ENCODE results near the gene LRSAM1. TPM values are rescaled to one million over a fixed set of nuclear protein-coding genes. Genes with fewer than 3 reads are reported as not detected.

The LRSAM1 gene
- total RNA-seq, 1 experiment from 2014 or later, result 20.0 TPM

DNA sequence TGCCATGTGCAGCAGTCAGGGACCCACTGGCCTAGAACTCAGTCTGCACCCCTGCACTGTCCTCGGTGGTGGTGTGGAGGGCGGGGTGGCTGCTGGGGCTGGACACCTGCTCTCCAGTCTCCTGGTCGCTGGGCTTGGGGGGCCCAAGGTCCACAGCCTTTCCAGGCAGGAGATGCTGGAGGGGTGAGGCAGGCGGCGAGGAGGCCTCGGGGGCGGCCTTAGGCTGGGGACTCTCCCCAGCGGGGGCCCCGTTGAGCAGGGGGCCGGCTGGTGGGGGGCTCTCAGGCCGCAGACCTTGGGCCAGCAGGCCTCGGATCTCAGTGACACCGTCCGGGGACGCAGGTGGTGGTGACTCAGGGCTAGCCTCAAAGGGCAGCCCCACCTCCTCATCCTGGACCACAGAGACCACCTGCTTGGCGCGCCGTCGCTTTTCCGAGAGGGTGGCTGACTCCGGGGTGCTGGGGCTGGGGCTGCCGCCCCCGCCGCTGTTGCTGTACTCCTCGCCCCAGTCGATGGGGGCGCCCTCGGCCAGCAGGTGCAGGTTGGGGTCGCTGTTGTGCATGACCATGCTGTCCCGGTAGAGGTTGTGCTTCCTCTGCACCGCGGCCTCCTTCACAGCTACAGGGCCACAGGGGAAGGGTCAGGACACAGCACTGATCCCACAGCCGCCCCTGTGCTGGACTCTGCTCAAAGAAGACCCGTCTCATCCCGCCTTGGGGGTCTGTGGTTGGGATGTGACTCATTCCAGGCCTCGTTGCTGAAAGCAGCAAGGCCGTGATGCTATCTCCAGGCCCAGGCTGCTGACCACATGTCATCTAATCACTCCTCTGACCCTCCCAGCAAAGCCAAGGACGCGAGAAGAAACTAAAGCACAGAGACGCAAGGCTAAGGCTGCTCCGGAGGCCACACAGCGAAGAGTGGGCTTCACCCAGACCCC lies 55.8 kb downstream of the LRSAM1 start:
- in situ Hi-C loops (cut with HindIII; ENCODE audit: low sequenced_read_pairs), result no loop called here
- DNase-seq (ENCODE audit: low spot score), result no peak

DNA sequence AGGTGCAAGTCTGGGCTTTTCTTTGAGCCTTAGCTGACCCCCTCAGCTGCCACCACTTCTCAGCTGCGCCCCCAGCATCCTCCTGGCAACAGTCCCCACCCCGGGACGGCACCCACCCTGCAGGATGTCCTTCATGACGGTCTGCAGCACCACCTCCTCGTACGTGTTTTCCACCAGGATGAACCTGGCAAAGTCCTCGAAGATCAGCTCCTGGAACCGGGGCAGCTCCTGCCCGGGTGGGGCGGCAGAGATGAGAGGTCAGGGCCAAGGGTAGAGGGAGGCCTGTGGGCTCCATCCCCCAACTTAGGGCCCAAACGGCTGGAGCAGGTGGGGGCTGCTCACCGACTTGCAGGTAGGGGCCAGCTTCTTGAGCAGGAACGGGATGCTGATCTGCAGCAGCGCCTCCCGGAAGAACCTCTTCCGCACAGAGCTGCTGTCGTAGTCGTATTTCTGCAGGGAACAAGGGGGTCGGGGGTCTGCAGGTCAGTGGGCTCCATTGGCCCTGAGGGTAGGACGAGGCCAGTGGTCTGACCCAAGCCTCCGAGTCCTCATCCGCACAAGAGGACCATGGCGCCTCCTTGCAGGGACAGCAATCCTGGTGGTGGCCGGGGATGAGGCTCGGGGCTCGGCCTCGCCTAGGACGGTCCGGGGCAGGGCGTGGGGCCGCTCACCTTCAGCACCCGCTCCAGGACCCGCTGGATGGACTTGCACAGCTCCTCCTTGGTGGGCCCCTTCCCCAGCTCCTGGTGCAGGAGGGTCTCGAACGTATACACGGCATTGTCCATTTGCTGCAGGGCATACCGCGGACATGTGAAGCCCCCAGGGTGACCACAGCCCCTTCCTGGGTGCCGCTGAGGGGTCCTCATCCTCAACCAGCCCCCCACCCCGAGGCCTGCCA lies 56.7 kb downstream of the LRSAM1 start:
- DNase-seq (ENCODE audit: low spot score), result no peak
- in situ Hi-C loops (cut with HindIII; ENCODE audit: low sequenced_read_pairs), result no loop called here

DNA sequence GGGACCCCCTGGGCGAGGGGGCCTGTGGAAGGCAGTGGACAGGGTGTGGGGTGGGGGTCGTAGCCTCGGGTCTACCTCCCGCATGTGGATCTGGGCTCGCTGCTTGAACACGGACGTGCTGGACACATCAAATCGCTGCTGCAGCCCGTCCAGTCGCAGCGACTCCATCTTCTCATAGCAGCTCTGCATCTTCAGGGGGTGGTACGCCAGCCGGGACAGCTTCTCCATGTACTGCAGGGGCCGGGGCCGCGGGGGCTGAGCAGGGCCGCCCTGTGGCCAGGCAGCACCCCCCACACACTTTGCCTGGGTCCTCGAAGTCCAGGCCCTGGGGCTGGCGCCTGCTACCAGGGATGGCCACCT lies 57.6 kb downstream of the LRSAM1 start:
- no peak for DNase-seq (ENCODE audit: low spot score)
- in situ Hi-C loops (cut with HindIII; ENCODE audit: low sequenced_read_pairs), result no loop called here

DNA sequence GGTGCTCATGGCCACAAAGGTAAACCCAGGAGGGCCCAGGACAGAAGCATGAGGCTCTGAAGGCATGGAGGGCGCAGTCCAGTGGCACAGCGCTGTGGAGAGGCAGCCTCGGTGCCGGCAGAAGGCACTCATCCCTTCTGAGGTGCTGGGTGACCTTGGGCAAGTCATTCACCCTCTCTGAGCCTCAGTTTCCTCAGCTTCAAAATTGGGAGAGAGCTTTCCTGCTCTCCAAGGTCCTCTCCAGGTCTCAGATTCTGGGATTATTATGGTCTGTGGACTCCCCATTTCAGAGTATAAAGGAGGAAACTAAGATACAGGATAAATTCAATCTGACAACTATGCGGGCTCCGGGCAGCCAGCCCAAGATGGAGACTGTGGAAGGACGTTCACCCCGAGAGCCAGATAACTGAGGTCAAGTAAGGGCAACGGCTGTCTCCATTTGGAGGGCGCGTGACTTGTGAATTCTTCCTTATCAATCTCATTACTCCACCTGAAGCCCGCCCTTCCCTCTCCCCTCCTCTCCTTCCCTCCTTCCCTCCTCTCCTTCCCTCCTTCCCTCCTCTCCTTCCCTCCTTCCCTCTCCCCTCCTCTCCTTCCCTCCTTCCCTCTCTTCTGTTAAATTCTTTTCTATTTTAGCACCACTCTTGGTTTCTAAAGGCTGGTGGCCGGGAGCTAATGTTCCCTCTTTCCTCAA lies 58.1 kb downstream of the LRSAM1 start:
- in situ Hi-C loops (cut with HindIII; ENCODE audit: low sequenced_read_pairs), result no loop called here
- no peak for DNase-seq (ENCODE audit: low spot score)

DNA sequence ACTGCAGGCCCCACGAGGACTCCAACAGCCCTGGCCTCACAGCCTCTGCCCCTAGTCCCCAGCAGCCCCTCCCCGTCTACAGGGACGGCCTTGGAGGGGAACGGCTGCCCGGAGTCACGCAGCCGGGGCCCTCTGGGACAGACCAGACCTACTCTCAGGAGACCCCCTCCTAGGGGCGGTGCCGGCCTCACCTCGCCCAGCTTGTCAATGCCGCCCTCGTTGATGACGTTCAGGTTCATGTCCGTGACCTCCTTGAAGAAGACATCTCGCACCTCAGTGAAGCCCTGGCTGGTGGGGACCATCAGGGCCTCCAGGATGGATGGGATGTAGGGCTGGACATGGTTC lies 58.6 kb downstream of the LRSAM1 start:
- no peak for DNase-seq (ENCODE audit: low spot score)
- in situ Hi-C loops (cut with HindIII; ENCODE audit: low sequenced_read_pairs), result no loop called here

DNA sequence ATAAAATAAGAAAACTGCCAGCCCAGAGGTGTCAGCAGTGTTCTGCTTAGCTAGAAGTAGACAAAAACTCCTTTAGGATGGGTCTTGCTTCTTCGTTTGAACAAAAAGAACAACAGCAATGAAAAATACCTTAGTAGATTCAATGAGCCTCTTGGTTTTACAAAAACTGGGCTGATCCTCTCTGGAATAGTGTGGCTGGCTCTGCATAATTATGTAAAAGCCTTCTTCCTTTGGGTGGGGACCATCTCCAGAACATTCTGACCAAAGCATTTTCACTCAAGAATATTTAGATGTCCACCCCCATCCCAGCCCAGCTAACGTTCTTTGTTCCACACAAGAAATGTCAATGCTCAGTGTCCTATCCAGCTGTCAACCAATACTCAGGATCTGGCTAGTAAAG lies 63.2 kb downstream of the LRSAM1 start:
- in situ Hi-C loops (cut with HindIII; ENCODE audit: low sequenced_read_pairs), result no loop called here
- DNase-seq (ENCODE audit: low spot score), result no peak

DNA sequence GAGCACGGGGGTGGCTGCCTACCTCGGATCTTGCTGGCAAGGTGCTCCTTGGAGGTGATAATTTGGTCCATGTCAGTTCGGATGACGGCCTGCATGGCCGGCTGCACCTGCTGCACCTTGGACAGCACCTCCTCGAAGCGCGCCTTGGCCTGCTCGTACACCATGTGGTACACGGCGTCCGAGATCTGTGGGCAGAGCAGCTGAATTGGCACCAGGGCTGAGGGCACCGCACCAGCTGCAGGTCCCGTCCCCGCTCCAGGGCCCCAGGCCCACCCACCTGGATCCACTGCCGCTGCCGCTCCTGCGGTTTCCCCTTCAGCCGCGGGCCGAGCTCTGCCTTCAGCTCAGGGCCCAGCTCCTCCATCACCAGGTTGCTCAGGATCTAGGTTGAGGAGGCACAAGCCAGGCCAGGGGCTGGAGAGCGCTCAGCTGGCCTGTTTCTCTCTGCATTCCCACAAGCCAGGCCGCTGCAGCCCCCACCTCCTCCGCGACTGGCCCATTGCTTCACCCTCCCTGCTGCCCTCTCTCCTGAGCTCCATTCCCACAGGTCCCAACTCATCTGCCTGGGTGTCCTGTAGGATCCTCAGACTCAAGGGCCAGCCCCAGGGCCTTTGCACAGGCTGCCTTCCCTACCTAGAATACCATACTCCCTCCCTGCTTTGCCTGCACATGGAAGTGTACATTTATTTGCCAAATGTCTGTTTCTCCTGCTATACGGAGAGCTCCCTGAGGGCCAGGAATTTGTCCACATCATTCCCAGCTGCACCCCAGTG lies 65.7 kb downstream of the LRSAM1 start:
- in situ Hi-C loops (cut with HindIII; ENCODE audit: low sequenced_read_pairs), result no loop called here
- no peak for DNase-seq (ENCODE audit: low spot score)

DNA sequence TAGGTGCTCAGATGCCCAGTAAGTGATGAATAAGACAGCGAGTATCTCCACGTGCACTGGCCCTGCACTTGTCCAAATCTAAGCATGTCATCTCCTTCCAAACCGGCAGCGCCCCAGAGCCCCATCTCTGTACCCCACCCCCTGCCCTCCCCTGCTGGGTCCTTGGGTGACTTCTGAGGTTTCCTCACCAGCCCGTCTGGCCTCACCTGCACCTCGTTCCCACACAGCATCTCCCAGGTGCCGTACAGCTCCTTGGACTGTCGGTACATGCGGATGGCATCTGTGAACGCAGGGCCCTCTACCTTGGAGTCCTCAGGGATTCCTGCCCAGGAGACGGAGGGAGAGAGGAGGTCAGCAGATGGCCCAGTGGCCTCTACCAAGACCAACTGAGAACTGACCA lies 66.3 kb downstream of the LRSAM1 start:
- in situ Hi-C loops (cut with HindIII; ENCODE audit: low sequenced_read_pairs), result no loop called here

DNA sequence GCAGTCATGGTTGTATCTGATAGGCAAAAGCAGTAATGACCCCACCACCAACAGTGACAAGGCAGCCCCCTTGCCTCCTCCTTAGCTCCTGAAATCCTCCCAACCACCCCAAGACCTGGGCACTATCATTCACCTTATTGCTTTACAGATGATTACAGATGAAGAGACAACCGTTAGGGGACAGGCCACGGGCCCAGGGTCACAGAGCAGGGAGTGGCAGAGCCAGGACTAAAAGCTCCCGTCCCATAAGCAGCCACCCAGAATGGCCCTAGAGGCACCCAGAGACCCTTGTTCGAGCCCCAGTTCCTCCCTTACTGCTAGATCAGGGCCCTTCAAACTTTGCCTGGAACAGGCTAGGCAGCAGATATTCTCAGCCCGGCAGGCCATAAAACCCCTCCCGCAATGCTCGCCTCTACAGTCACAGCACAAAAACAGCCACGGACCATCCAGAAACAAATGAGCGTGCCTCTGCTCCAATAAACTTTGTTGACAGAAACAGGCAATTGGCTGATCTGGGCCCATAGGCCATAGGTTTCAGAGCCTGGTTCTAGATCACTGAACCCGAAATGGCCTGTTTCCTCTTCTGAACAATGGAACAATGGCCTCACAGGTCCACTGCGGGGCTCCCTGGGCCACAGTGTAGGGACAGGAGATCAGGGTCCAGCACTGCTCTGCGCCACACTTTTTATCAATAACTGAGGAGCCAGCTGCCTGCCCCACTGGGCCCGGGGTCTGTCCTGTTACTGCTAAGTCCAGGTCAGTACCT lies 67.0 kb downstream of the LRSAM1 start:
- in situ Hi-C loops (cut with HindIII; ENCODE audit: low sequenced_read_pairs), result no loop called here
- DNase-seq (ENCODE audit: low spot score), result no peak

More for the DNA sequence above, 66.3 kb downstream of the LRSAM1 start:
- no peak for DNase-seq (ENCODE audit: low spot score)

DNA sequence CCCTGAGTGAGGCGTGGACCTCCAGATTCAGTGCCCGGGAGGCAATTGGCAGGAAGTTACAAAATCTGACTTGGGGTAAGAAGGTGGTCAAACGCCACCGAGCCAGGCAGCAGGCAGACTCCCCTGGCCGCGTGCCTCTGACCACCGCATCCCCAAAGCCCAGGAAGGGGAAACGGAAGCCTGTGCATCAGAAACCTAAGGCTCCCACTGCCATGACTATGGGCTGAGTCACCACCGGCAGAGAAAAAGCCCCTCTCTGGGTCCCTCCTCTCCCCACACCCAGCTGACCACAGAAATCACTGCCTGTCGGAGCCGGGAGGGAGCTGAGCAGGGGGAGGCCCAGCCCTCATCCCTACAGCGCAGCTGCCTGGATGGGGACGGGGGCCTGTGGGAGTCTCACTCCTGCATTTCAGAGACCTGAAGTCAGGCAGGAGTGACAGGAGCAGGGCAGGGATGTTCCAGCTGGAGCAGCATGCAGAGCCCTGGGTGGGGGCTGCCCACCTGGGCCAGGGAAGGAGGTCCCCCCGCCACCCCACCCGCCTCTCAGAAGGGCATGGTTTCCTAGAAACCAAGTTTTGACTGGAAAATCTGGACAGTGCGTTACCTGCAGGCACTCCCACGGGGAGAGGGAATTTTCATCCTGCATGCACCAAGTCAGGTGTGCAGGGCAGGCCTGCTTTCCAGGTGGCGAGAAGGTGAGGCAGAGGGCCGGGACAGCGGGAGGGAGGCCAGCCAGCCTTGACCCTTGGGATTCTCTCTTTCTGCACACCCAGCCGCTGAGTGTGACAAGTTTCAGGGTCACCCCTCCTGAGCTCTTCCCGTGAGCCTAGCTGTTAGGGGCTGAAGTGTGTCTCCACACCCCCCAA lies 68.2 kb downstream of the LRSAM1 start:
- DNase-seq (ENCODE audit: low spot score), result no peak
- in situ Hi-C loops (cut with HindIII; ENCODE audit: low sequenced_read_pairs), result no loop called here

DNA sequence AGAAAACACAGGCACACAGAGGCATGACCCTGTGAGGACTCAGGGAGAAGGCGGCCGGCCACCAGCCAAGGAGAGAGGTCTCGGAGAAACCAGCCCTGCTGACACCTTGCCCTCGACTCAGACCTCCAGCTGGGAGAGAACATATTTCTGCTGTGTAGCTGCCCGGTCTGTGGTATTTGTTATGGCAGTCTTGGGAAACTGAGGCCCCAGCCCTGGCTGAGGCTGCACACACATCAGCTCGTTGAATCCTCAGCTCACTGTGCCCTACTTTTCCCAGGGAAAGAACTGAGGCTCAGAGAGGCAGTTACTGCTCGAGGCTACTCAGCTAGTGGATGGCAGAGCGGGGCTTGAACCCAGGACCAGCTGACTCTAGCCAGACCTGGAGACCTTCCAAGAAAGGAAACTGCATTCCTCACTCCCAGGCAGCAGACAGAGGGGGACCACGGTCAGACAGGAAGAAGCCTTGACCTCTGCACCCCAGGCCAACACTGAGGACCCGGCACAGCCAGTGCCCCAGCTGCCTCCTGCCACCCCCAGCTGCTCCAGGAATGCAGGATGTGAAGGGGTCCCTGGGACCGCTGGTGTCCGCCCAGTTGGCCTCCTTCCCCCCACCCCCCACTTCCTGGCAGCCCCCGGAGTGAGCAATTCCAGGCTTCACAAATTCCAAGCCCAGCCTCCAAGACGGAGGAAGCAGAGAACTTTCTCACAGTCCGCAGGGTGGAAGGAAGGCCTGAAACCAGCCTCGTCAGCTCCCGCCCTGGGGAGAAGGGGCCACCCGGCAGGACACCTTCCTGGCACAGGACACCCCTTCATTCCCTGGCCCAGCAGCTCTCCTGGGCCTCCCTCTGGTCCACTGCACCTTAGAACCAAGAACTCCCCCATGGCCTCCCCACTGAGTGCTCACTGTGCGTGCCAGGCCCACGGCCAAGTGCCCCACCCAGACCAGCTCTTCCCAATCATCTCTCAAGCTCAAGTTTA lies 69.9 kb downstream of the LRSAM1 start:
- no peak for DNase-seq (ENCODE audit: low spot score)
- in situ Hi-C loops (cut with HindIII; ENCODE audit: low sequenced_read_pairs), result no loop called here

DNA sequence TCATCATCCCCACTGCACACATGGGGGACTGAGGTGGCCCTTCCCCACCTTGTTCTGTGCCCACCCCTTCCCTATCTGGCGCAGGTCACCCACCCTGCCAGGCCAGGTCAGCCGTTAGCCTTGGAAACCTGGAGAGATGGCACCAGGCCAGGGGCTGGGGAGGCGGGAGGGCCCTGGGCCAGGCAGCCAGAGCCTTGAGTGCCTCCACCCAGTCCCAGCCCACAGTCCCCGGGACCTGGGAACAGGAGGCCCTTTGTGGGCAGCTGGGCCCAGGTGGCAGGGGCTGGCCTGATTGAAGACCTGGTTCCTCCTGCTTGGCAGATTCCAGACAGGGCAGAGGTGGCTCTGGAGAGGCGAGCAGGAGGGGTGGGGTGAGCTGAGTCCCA lies 70.6 kb downstream of the LRSAM1 start:
- no peak for DNase-seq (ENCODE audit: low spot score)
- in situ Hi-C loops (cut with HindIII; ENCODE audit: low sequenced_read_pairs), result no loop called here

DNA sequence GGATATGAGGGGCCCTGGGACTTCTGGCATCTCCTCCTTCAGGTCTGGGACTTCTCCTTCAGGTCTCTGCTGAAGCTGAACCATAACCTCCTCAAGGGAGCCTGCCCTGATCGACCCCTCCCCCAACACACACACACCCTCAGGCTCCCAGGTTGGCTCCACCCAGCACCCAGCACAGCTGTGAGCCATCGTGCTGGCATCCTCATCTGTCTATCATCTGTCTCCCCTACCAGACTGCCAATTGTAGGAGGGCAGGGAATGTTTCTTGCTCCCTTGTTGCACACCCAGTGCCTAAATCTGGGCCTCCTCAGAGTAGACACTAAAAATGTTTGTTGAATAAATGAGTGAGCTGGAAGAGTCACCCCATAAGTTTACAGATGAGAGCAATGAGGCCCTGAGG lies 71.4 kb downstream of the LRSAM1 start:
- in situ Hi-C loops (cut with HindIII; ENCODE audit: low sequenced_read_pairs), result no loop called here
- no peak for DNase-seq (ENCODE audit: low spot score)

DNA sequence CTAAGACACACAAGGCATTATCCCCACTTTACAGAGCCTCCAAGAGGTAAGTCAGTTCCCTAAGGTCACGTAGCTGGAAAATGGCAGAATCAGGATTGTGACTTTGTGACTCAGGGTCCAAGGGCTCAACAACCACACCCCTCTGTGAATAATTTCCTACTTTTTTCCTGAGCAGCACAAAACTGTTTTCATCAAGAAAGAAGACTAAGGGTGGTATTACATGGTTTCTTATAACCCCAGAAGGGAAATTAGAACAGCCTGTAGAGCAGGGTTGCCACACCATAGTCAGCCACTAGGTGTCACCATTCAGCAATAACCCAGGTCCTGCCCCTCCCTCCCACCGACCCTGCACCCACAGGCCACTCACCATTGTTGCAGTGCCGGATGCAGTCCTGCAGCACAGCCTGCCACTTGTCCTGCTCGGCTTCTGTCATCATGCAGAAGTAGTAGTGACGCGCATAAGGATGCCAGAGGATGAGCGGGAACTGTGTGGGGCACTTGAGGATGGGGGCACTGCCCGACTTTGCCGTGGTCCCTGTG lies 72.1 kb downstream of the LRSAM1 start:
- no peak for DNase-seq (ENCODE audit: low spot score)
- in situ Hi-C loops (cut with HindIII; ENCODE audit: low sequenced_read_pairs), result no loop called here

DNA sequence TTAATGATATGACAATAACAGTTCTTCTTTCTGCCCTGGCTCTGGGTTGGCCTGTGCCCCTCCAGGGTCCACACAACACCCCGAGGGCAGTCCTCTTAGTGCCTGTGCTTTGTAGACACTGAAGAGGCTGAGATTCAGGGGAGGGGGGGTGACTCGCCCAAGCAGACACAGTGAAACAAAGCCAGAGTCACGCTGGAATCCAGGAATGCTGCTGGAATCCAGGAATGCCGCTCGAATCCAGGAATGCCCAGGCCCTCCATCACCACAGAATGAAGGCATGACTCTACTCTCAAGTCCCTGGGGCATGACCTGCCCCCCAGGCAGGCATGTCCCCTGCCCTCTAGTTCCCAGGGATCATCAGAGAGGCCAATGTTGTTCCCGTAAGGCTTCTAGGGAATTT lies 73.1 kb downstream of the LRSAM1 start:
- DNase-seq (ENCODE audit: low spot score), result no peak
- in situ Hi-C loops (cut with HindIII; ENCODE audit: low sequenced_read_pairs), result no loop called here

Data from G401 (cell line).